CD14-positive monocyte (primary cell): ENCODE measurements around the gene USP48. TPM values are rescaled to one million over a fixed set of nuclear protein-coding genes. Genes with fewer than 3 reads are reported as not detected.

ENCODE experiments used
- DNase-seq, 3 donors: peaks; one replicate each; pipeline ENCODE4 v3.0.0-alpha.2; 2011 to 2022
- H2AFZ ChIP-seq: 2 replicates; pipeline ENCODE4 v1.6.0; 2012; ENCODE audit warnings: mild to moderate bottlenecking, low read depth, low read length, inconsistent platforms; ENCODE audit not compliant: insufficient read depth, poor library complexity, severe bottlenecking
- H3K27ac ChIP-seq, 2 donors: 1 replicate in 1 of 2; 2 replicates in 1 of 2; pipeline ENCODE4 v1.5.1; 2012 to 2013; ENCODE audit warnings: low read length in 2 of 2, control low read depth in 1 of 2, inconsistent platforms in 1 of 2, low read depth in 1 of 2, mild to moderate bottlenecking in 1 of 2
- H3K27me3 ChIP-seq, 2 donors: one replicate each; pipeline versions ENCODE4 v1.6.0 to v1.6.1; 2011 to 2013; ENCODE audit warnings: low read length in 2 of 2; ENCODE audit not compliant: control insufficient read depth in 2 of 2, insufficient read depth in 2 of 2
- H3K36me3 ChIP-seq, 2 donors: replicated peaks in 1 of 2; 1 replicate in 1 of 2; 2 replicates in 1 of 2; pipeline versions ENCODE4 v1.5.1 to v1.6.1; 2012 to 2013; ENCODE audit warnings: low read length in 2 of 2, control low read depth in 1 of 2, inconsistent platforms in 1 of 2, mild to moderate bottlenecking in 1 of 2; ENCODE audit not compliant: insufficient read depth in 2 of 2, control insufficient read depth in 1 of 2
- H3K4me1 ChIP-seq, 2 donors: 1 replicate in 1 of 2; 2 replicates in 1 of 2; pipeline versions ENCODE4 v1.5.1 to v1.6.1; 2012 to 2013; ENCODE audit warnings: low read length in 2 of 2, control low read depth in 1 of 2, inconsistent platforms in 1 of 2, mild to moderate bottlenecking in 1 of 2, moderate library complexity in 1 of 2; ENCODE audit not compliant: insufficient read depth in 2 of 2, control insufficient read depth in 1 of 2
- H3K4me2 ChIP-seq: replicated peaks from 2 replicates; pipeline ENCODE3; 2012; ENCODE audit warnings: low read length, moderate library complexity, mild to moderate bottlenecking; ENCODE audit not compliant: poor library complexity, severe bottlenecking; ENCODE audit errors: extremely low read depth
- H3K4me3 ChIP-seq, 3 experiments: fragments of 200-600 bp in 1 of 3; sonication (generic) in 1 of 3; replicated peaks in 1 of 3; 1 replicate in 2 of 3; 2 replicates in 1 of 3; pipeline ENCODE4 v1.5.1; 2011 to 2013; ENCODE audit warnings: low read length in 3 of 3, mild to moderate bottlenecking in 3 of 3, control low read depth in 2 of 3, low read depth in 2 of 3, inconsistent platforms in 1 of 3, moderate library complexity in 1 of 3
- H3K79me2 ChIP-seq: 2 replicates; pipeline ENCODE4 v1.6.0; 2012; ENCODE audit warnings: mild to moderate bottlenecking, control low read depth, inconsistent platforms, low read length, moderate library complexity; ENCODE audit not compliant: insufficient read depth
- H3K9ac ChIP-seq: 2 replicates; pipeline ENCODE4 v1.6.0; 2017; ENCODE audit warnings: low read length, mild to moderate bottlenecking; ENCODE audit not compliant: insufficient read depth, poor library complexity, severe bottlenecking
- H3K9me3 ChIP-seq, 2 donors: replicated peaks in 1 of 2; 1 replicate in 1 of 2; 2 replicates in 1 of 2; pipeline versions ENCODE4 v1.5.1 to v1.6.1; 2012 to 2013; ENCODE audit warnings: low read length in 2 of 2, control low read depth in 1 of 2; ENCODE audit not compliant: control insufficient read depth in 1 of 2, insufficient read depth in 1 of 2
- H4K20me1 ChIP-seq: 2 replicates; pipeline ENCODE4 v1.6.0; 2012; ENCODE audit warnings: mild to moderate bottlenecking, low read length, control low read depth, moderate library complexity; ENCODE audit not compliant: insufficient read depth
- H3K27ac Mint-ChIP-seq, 7 donors: one replicate each; pipeline ENCODE4 v1.8.0; 2020; ENCODE audit warnings: mild to moderate bottlenecking in 7 of 7, mixed read lengths in 7 of 7, moderate library complexity in 6 of 7, inconsistent platforms in 2 of 7
- H3K27me3 Mint-ChIP-seq, 3 donors: one replicate each; pipeline ENCODE4 v1.8.0; 2021 to 2022; ENCODE audit warnings: low read depth in 3 of 3, mild to moderate bottlenecking in 3 of 3, mixed read lengths in 3 of 3, moderate library complexity in 3 of 3, inconsistent platforms in 1 of 3
- H3K36me3 Mint-ChIP-seq, 2 donors: one replicate each; pipeline ENCODE4 v1.8.0; 2020; ENCODE audit warnings: mixed read lengths in 2 of 2, inconsistent platforms in 1 of 2, mild to moderate bottlenecking in 1 of 2
- H3K4me1 Mint-ChIP-seq: one replicate; pipeline ENCODE4 v1.8.0; 2020; ENCODE audit warnings: mild to moderate bottlenecking, mixed read lengths
- H3K4me3 Mint-ChIP-seq, 2 donors: one replicate each; pipeline ENCODE4 v1.8.0; 2020; ENCODE audit warnings: mild to moderate bottlenecking in 2 of 2, mixed read lengths in 2 of 2, moderate library complexity in 1 of 2
- H3K9me3 Mint-ChIP-seq, 7 donors: one replicate each; pipeline ENCODE4 v1.8.0; 2020 to 2022; ENCODE audit warnings: mixed read lengths in 7 of 7, mild to moderate bottlenecking in 6 of 7, moderate library complexity in 6 of 7, inconsistent platforms in 2 of 7
- WGBS: methylation state at CpG from one replicate; pipeline ENCODE4 v1.1.5; 2013; ENCODE audit warnings: missing lambda C conversion rate; ENCODE audit not compliant: insufficient coverage; 5-methylcytosine and 5-hydroxymethylcytosine counted together
- intact Hi-C, 2 donors: fragments of 100-400 bp; cut with micrococcal nuclease; formaldehyde crosslinking; loops; one replicate each; pipeline versions ENCODE4 v1.15.0 to v1.15.1; 2023
- polyA plus RNA-seq, 3 donors: library from polyadenylated mRNA; depleted of rRNA in 1 of 3; unstranded in 2 of 3; stranded (reverse) in 1 of 3; fragments of 300-500 nt in 2 of 3; fragments of >200 nt in 1 of 3; fragmentation: Illumina TruSeq in 2 of 3; gene quantifications; 1 replicate in 2 of 3; 2 replicates in 1 of 3; pipeline ENCODE4 v1.2.3, GENCODE V29; 2012 to 2021
- TF ChIP-seq, protein P1 (sequence below): fragments of 200-600 bp; IDR thresholded peaks from one replicate; pipeline ENCODE4 v1.8.0; 2022; ENCODE audit warnings: antibody characterized with exemption, mild to moderate bottlenecking

USP48 gene
- polyA plus RNA-seq, 3 donors, result 26.5 to 40.2 (median 34.3) TPM

DNA sequence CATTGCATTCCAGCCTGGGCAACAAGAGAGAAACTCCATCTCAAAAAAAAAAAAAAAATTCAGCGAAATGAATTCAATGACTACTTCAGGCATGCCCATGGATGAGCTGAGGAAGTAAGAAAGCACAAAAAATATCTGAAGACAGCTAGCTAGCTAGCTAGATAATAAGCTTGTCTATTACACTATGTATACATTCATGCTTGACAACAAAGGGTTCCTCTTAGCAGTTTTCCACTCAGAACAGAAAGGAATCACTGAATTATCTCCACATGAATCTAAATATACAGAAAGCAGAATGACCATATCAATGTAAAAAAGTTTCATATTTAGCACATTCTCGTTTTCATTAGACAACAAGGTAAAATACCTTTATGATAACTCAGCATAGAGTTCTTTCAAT lies 32.1 kb downstream of the USP48 start:
- intact Hi-C loops, result no loop called here
- WGBS, result no CpG with 5 or more reads among the region's 2 CpGs
- peaks cover 18% of the 10 kb centered on the region for H4K20me1 ChIP-seq
- peaks cover 62 to 87% of the 10 kb centered on the region in 2 donors for H3K36me3 Mint-ChIP-seq
- H3K9ac ChIP-seq, result no peak overlapping the region
- no peak overlapping the region for H3K4me3 ChIP-seq
- H2AFZ ChIP-seq, result no peak overlapping the region
- H3K79me2 ChIP-seq, result peaks cover 74% of the 10 kb centered on the region
- no peaks in the 10 kb centered on the region for H3K27me3 ChIP-seq
- H3K4me1 ChIP-seq, result no peaks in the 10 kb centered on the region
- peaks cover 75 to 100% of the 10 kb centered on the region in 2 donors for H3K36me3 ChIP-seq
- no peaks in the 10 kb centered on the region for H3K9me3 ChIP-seq
- H3K4me3 Mint-ChIP-seq, result no peak overlapping the region
- H3K4me1 Mint-ChIP-seq, result no peaks in the 10 kb centered on the region
- peak overlapping the region in 2 of 7 donors; percentile 42 to 68 for H3K27ac Mint-ChIP-seq
- TF ChIP-seq, protein P1, sequence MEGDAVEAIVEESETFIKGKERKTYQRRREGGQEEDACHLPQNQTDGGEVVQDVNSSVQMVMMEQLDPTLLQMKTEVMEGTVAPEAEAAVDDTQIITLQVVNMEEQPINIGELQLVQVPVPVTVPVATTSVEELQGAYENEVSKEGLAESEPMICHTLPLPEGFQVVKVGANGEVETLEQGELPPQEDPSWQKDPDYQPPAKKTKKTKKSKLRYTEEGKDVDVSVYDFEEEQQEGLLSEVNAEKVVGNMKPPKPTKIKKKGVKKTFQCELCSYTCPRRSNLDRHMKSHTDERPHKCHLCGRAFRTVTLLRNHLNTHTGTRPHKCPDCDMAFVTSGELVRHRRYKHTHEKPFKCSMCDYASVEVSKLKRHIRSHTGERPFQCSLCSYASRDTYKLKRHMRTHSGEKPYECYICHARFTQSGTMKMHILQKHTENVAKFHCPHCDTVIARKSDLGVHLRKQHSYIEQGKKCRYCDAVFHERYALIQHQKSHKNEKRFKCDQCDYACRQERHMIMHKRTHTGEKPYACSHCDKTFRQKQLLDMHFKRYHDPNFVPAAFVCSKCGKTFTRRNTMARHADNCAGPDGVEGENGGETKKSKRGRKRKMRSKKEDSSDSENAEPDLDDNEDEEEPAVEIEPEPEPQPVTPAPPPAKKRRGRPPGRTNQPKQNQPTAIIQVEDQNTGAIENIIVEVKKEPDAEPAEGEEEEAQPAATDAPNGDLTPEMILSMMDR, result no peak
- H3K27ac ChIP-seq, result no peak overlapping the region
- no peak for DNase-seq
- no peak overlapping the region for H3K4me2 ChIP-seq
- H3K9me3 Mint-ChIP-seq, result no peaks in the 10 kb centered on the region
- peaks cover 0 to 2% (median 1%) of the 10 kb centered on the region in 3 donors for H3K27me3 Mint-ChIP-seq

DNA sequence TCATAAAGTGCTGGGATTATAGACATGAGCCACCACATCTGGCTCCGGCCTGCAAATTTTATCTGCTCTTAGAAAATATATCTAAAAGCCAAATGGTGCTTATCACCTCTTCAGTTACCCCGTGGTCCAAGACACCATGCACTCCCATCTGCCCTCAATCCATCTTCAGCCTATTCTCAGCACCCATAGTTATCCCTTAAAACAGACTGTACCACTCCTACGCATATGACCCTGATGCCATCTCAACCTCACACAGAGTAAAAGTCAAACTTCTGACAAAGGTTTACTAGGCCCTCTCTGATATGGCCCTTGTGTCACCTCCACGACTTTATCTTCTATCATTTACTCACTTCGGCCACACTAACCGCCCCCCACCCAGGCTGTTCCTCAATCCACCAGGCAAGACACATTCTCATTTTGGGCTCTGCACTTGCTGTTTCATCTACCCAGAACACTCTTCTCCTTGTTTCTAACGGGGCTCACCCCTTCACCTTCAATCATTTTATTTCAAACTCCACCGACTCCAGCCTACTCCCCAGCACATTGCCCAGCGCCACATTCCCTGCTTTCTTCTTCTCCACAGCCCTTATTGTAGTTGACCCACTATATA lies 33.0 kb downstream of the USP48 start:
- H3K36me3 ChIP-seq, result peaks cover 68 to 97% of the 10 kb centered on the region in 2 donors
- no peaks in the 10 kb centered on the region for H3K4me1 ChIP-seq
- H3K79me2 ChIP-seq, result peaks cover 66% of the 10 kb centered on the region
- H2AFZ ChIP-seq, result no peak overlapping the region
- DNase-seq, result no peak
- Mint-ChIP-seq H3K4me1 (no peaks in the 10 kb centered on the region), H3K27me3 (peaks cover 0 to 2% (median 1%) of the 10 kb centered on the region in 3 donors), H3K27ac (peak overlapping the region in 6 of 7 donors; percentile 35 to 66 (median 53)), H3K9me3 (no peaks in the 10 kb centered on the region), H3K36me3 (peaks cover 57 to 82% of the 10 kb centered on the region in 2 donors), H3K4me3 (no peak overlapping the region)
- H3K27me3 ChIP-seq, result no peaks in the 10 kb centered on the region
- H3K27ac ChIP-seq, result peak overlapping the region in 1 of 2 donors; percentile 34
- no peak overlapping the region for H3K4me2 ChIP-seq
- peaks cover 18% of the 10 kb centered on the region for H4K20me1 ChIP-seq
- 86% methylated on average over 9 of the region's 9 CpGs for WGBS
- H3K9me3 ChIP-seq, result no peaks in the 10 kb centered on the region
- H3K4me3 ChIP-seq, result no peak overlapping the region
- TF ChIP-seq, protein P1, result no peak
- intact Hi-C loops, result no loop called here
- H3K9ac ChIP-seq, result no peak overlapping the region
